GM23338 (cell line): Measurements from ENCODE around the gene AGAP1. TPM values are rescaled to one million over a fixed set of nuclear protein-coding genes. Genes with fewer than 3 reads are reported as not detected.

Experiments used
- ATAC-seq: fragments of 200-7000 bp; cut with Tn5 transposase; 3 replicates; pipeline ENCODE4 v1.9.1; 2020
- DNase-seq: peaks from one replicate; pipeline ENCODE4 v3.0.0-alpha.2; 2015; ENCODE audit warnings: low spot score
- H2AFZ ChIP-seq: fragments of 200-600 bp; sonication (generic); 2 replicates; pipeline ENCODE4 v1.8.0; 2016; ENCODE audit warnings: antibody characterized with exemption, mild to moderate bottlenecking, moderate library complexity
- H3F3A ChIP-seq: fragments of 200-600 bp; sonication (generic); replicated peaks from 2 replicates; pipeline ENCODE4 v1.8.0; 2017; ENCODE audit warnings: antibody characterized with exemption, mixed run types, low read depth
- H3K27ac ChIP-seq: fragments of 200-600 bp; sonication (generic); 2 replicates; pipeline ENCODE4 v1.6.1; 2016; ENCODE audit warnings: low read depth
- H3K27me3 ChIP-seq: fragments of 200-600 bp; sonication (generic); 2 replicates; pipeline ENCODE4 v1.8.0; 2016; ENCODE audit warnings: mild to moderate bottlenecking, mixed run types, moderate library complexity; ENCODE audit not compliant: insufficient read depth
- H3K36me3 ChIP-seq: fragments of 200-600 bp; sonication (generic); 2 replicates; pipeline ENCODE4 v1.8.0; 2016; ENCODE audit warnings: mild to moderate bottlenecking; ENCODE audit not compliant: insufficient read depth
- H3K4me1 ChIP-seq: fragments of 200-600 bp; sonication (generic); 2 replicates; pipeline ENCODE4 v1.8.0; 2016; ENCODE audit warnings: mild to moderate bottlenecking, moderate library complexity; ENCODE audit not compliant: insufficient read depth
- H3K4me2 ChIP-seq: fragments of 200-600 bp; sonication (generic); 2 replicates; pipeline ENCODE4 v1.7.1; 2017; ENCODE audit warnings: mixed run types
- H3K4me3 ChIP-seq: fragments of 200-600 bp; sonication (generic); 2 replicates; pipeline ENCODE4 v1.6.1; 2016; ENCODE audit warnings: mixed run types
- H3K79me2 ChIP-seq: fragments of 200-600 bp; sonication (generic); replicated peaks from 2 replicates; pipeline ENCODE4 v1.8.0; 2017; ENCODE audit warnings: mild to moderate bottlenecking; ENCODE audit not compliant: insufficient read depth
- H3K9me2 ChIP-seq: fragments of 200-600 bp; sonication (generic); 2 replicates; pipeline ENCODE4 v1.8.0; 2017; ENCODE audit not compliant: insufficient read depth
- H4K20me1 ChIP-seq: fragments of 200-600 bp; sonication (generic); replicated peaks from 2 replicates; pipeline ENCODE4 v1.8.0; 2017; ENCODE audit warnings: mild to moderate bottlenecking; ENCODE audit not compliant: insufficient read depth
- H3K27ac Mint-ChIP-seq: 2 replicates; pipeline ENCODE4 v1.8.0; 2020; ENCODE audit warnings: inconsistent platforms, mild to moderate bottlenecking, moderate library complexity, mixed read lengths
- H3K27me3 Mint-ChIP-seq: 3 replicates; pipeline ENCODE4 v1.8.0; 2022; ENCODE audit warnings: low read depth, mild to moderate bottlenecking, moderate library complexity, mixed read lengths, inconsistent platforms; ENCODE audit not compliant: insufficient read depth, poor library complexity
- H3K36me3 Mint-ChIP-seq: 3 replicates; pipeline ENCODE4 v1.8.0; 2021; ENCODE audit warnings: low read depth, mild to moderate bottlenecking, inconsistent platforms, moderate library complexity, mixed read lengths
- H3K4me1 Mint-ChIP-seq: 3 replicates; pipeline ENCODE4 v1.8.0; 2020; ENCODE audit warnings: mild to moderate bottlenecking, inconsistent platforms, mixed read lengths
- H3K4me3 Mint-ChIP-seq: 3 replicates; pipeline ENCODE4 v1.8.0; 2021; ENCODE audit warnings: moderate library complexity, mild to moderate bottlenecking, inconsistent platforms, mixed read lengths
- H3K9me3 Mint-ChIP-seq: 3 replicates; pipeline ENCODE4 v1.8.0; 2020; ENCODE audit warnings: moderate library complexity, mild to moderate bottlenecking, inconsistent platforms, mixed read lengths
- EZH2 ChIP-seq: fragments of 200-600 bp; sonication (generic); IDR thresholded peaks from one replicate; pipeline ENCODE4 v1.8.0; 2017; ENCODE audit warnings: antibody characterized with exemption, mild to moderate bottlenecking, low read depth; ENCODE audit not compliant: unreplicated experiment
- EZH2phosphoT487 ChIP-seq: fragments of 200-600 bp; sonication (generic); IDR thresholded peaks from one replicate; pipeline ENCODE4 v1.8.1; 2018; ENCODE audit warnings: antibody characterized with exemption; ENCODE audit not compliant: unreplicated experiment
- JUNB ChIP-seq: IDR thresholded peaks from one replicate; pipeline ENCODE4 v1.6.1; 2016; ENCODE audit warnings: antibody characterized with exemption; ENCODE audit not compliant: unreplicated experiment
- STAT1 ChIP-seq: IDR thresholded peaks from one replicate; pipeline ENCODE4 v1.6.1; 2016; ENCODE audit warnings: antibody characterized with exemption; ENCODE audit not compliant: unreplicated experiment
- ZNF114 ChIP-seq: fragments of 250-450 bp; sonication (Bioruptor Pico); IDR thresholded peaks from 2 replicates; pipeline ENCODE4 v1.5.0; 2020; ENCODE audit warnings: mild to moderate bottlenecking, moderate library complexity
- ZNF331 ChIP-seq: fragments of 250-450 bp; sonication (Bioruptor Pico); IDR thresholded peaks from 2 replicates; pipeline ENCODE4 v1.5.0; 2020; ENCODE audit warnings: low read depth, mild to moderate bottlenecking, moderate library complexity
- polyA plus RNA-seq: library from polyadenylated mRNA; unstranded; fragments of >200 nt; fragmentation: Nextera tagmentation; extraction: Ambion mirVana; gene quantifications from 2 replicates; pipeline ENCODE4 v1.2.1, GENCODE V29; 2016
- total RNA-seq: library from RNA; depleted of rRNA; stranded (reverse); fragments of >200 nt; shearing (Covaris generic); gene quantifications from 2 replicates; pipeline ENCODE4 v1.2.3, GENCODE V29; 2014
- TF ChIP-seq, protein P1 (sequence below), 2 experiments: fragments of 200-600 bp in 1 of 2; sonication (generic) in 1 of 2; conservative IDR thresholded peaks; 2 replicates each; pipeline versions ENCODE4 v1.5.1 to v1.6.1; 2016 to 2017; ENCODE audit warnings: antibody characterized with exemption in 2 of 2, low read depth in 2 of 2, mild to moderate bottlenecking in 2 of 2, moderate library complexity in 1 of 2
- TF ChIP-seq, protein P2 (sequence below): IDR thresholded peaks from 2 replicates; pipeline ENCODE4 v1.6.1; 2016; ENCODE audit warnings: antibody characterized with exemption
- TF ChIP-seq, protein P3 (sequence below): IDR thresholded peaks from one replicate; pipeline ENCODE4 v1.6.1; 2018; ENCODE audit warnings: antibody characterized with exemption; ENCODE audit not compliant: unreplicated experiment

AGAP1 gene
- total and polyA plus RNA-seq, 2 experiments from 2014 or later, result 13.3 to 27.9 TPM

DNA sequence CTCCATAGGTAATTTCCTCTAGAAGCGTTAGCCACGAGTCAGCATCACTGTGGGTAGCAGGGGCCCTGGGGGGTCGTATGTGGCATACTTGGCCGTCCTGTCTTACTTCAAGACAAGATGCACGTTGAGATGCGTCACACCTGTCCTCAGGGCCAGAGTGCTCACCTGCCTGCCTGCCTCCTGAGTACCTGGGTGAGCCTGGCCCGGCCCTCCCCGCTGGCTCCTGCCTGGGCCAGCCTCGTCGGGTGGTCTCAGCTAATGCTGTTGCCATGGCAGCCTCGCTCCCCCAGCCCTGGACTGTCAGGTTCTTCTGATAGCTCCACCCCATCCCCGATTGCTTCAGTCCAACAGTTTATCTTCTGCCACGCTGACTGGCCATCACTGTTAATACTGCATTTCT, 441.9 kb downstream of the AGAP1 start (continued):
- TF ChIP-seq, protein P1, sequence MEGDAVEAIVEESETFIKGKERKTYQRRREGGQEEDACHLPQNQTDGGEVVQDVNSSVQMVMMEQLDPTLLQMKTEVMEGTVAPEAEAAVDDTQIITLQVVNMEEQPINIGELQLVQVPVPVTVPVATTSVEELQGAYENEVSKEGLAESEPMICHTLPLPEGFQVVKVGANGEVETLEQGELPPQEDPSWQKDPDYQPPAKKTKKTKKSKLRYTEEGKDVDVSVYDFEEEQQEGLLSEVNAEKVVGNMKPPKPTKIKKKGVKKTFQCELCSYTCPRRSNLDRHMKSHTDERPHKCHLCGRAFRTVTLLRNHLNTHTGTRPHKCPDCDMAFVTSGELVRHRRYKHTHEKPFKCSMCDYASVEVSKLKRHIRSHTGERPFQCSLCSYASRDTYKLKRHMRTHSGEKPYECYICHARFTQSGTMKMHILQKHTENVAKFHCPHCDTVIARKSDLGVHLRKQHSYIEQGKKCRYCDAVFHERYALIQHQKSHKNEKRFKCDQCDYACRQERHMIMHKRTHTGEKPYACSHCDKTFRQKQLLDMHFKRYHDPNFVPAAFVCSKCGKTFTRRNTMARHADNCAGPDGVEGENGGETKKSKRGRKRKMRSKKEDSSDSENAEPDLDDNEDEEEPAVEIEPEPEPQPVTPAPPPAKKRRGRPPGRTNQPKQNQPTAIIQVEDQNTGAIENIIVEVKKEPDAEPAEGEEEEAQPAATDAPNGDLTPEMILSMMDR (conservative IDR thresholded peaks at IDR 0.05; ENCODE audit: low read depth in 2 of 2), result no peak
- no peak for TF ChIP-seq EZH2
- TF ChIP-seq JUNB, result no peak
- TF ChIP-seq, protein P2, sequence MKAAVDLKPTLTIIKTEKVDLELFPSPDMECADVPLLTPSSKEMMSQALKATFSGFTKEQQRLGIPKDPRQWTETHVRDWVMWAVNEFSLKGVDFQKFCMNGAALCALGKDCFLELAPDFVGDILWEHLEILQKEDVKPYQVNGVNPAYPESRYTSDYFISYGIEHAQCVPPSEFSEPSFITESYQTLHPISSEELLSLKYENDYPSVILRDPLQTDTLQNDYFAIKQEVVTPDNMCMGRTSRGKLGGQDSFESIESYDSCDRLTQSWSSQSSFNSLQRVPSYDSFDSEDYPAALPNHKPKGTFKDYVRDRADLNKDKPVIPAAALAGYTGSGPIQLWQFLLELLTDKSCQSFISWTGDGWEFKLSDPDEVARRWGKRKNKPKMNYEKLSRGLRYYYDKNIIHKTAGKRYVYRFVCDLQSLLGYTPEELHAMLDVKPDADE, result no peak
- no peak for TF ChIP-seq ZNF114 (CRISPR knock-in tag)
- TF ChIP-seq, protein P3, sequence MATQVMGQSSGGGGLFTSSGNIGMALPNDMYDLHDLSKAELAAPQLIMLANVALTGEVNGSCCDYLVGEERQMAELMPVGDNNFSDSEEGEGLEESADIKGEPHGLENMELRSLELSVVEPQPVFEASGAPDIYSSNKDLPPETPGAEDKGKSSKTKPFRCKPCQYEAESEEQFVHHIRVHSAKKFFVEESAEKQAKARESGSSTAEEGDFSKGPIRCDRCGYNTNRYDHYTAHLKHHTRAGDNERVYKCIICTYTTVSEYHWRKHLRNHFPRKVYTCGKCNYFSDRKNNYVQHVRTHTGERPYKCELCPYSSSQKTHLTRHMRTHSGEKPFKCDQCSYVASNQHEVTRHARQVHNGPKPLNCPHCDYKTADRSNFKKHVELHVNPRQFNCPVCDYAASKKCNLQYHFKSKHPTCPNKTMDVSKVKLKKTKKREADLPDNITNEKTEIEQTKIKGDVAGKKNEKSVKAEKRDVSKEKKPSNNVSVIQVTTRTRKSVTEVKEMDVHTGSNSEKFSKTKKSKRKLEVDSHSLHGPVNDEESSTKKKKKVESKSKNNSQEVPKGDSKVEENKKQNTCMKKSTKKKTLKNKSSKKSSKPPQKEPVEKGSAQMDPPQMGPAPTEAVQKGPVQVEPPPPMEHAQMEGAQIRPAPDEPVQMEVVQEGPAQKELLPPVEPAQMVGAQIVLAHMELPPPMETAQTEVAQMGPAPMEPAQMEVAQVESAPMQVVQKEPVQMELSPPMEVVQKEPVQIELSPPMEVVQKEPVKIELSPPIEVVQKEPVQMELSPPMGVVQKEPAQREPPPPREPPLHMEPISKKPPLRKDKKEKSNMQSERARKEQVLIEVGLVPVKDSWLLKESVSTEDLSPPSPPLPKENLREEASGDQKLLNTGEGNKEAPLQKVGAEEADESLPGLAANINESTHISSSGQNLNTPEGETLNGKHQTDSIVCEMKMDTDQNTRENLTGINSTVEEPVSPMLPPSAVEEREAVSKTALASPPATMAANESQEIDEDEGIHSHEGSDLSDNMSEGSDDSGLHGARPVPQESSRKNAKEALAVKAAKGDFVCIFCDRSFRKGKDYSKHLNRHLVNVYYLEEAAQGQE, result no peak
- TF ChIP-seq STAT1, result no peak

DNA sequence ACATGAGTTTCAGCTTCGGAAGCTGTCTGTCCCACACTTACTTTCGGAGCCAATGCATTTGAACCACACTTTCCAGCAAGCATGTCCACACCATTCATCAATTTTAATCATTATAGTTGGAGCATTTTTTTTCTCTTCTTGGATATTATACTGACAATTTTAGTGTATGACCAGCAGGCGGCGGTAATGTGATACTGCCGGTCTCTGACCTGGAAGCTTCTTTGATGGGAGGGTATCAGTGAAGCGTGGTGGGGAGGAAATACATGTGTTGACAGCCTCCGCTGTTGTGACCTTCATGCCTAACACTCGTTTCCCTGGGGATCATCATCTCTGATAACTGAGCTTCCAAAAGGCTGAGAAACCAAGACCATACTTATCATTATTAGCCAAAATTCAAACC, 442.6 kb downstream of the AGAP1 start:
- H3K4me3 ChIP-seq, result no peak overlapping the region
- Mint-ChIP-seq H3K9me3 (no peaks in the 10 kb centered on the region), H3K27me3 (peaks cover 4% of the 10 kb centered on the region), H3K27ac (no peak overlapping the region), H3K36me3 (peaks cover 8% of the 10 kb centered on the region; the same call in 2 of the 3 replicates), H3K4me3 (no peak overlapping the region), H3K4me1 (peaks cover 16% of the 10 kb centered on the region)
- no peak overlapping the region for H3K4me2 ChIP-seq
- H3F3A ChIP-seq, result no peaks in the 10 kb centered on the region
- H3K27ac ChIP-seq, result no peak overlapping the region
- ATAC-seq (peak; percentile 66), DNase-seq (peak; percentile 71)
- TF ChIP-seq EZH2phosphoT487 (no peak), ZNF331 (CRISPR knock-in tag) (no peak), JUNB (no peak), STAT1 (no peak)
- TF ChIP-seq, protein P3, result no peak
- TF ChIP-seq, protein P1 (conservative IDR thresholded peaks at IDR 0.05; ENCODE audit: low read depth in 2 of 2), result peak; percentile 79 to 88
- TF ChIP-seq, protein P2, result no peak
- no peaks in the 10 kb centered on the region for H3K36me3 ChIP-seq
- peaks cover 4% of the 10 kb centered on the region; the same call in 1 of the 2 replicates for H3K4me1 ChIP-seq
- no peaks in the 10 kb centered on the region for H3K27me3 ChIP-seq
- H2AFZ ChIP-seq, result no peak overlapping the region
- H3K79me2 ChIP-seq, result no peaks in the 10 kb centered on the region
- H4K20me1 ChIP-seq, result no peaks in the 10 kb centered on the region; the same call in 1 of the 2 replicates
- no peaks in the 10 kb centered on the region for H3K9me2 ChIP-seq
